Esophagus muscularis mucosa (tissue), 4 donors: ENCODE data around the gene LMAN2. TPM values are rescaled to one million over a fixed set of nuclear protein-coding genes. Genes with fewer than 3 reads are reported as not detected.

ENCODE experiments used
- DNase-seq: peaks from one replicate; pipeline ENCODE4 v3.0.0-alpha.2; 2017; ENCODE audit errors: extremely low spot score
- H3K27ac ChIP-seq, 4 donors: fragments of 200-600 bp; sonication (generic); replicated peaks in 1 of 4; 1 replicate in 3 of 4; 2 replicates in 1 of 4; pipeline ENCODE4 v1.5.1; 2016 to 2019; ENCODE audit warnings: mild to moderate bottlenecking in 1 of 4
- H3K27me3 ChIP-seq, 4 donors: fragments of 200-600 bp; sonication (generic); one replicate each; pipeline versions ENCODE4 v1.5.1 to v1.6.0; 2016 to 2019
- H3K36me3 ChIP-seq, 4 donors: fragments of 200-600 bp; sonication (generic); one replicate each; pipeline ENCODE4 v1.5.1; 2016 to 2019
- H3K4me1 ChIP-seq, 4 donors: fragments of 200-600 bp; sonication (generic); one replicate each; pipeline ENCODE4 v1.5.1; 2016 to 2019
- H3K4me3 ChIP-seq, 4 donors: fragments of 200-600 bp; sonication (generic); 1 replicate in 2 of 4; 2 replicates in 2 of 4; pipeline ENCODE4 v1.5.1; 2016 to 2019; ENCODE audit warnings: mild to moderate bottlenecking in 4 of 4, moderate library complexity in 1 of 4
- H3K9me3 ChIP-seq, 4 donors: fragments of 200-600 bp; sonication (generic); 1 replicate in 3 of 4; 2 replicates in 1 of 4; pipeline ENCODE4 v1.5.1; 2016 to 2019
- CTCF ChIP-seq, 3 experiments: fragments of 200-600 bp in 2 of 3; fragments of 450-650 bp in 1 of 3; sonication (generic) in 2 of 3; IDR thresholded peaks; one replicate each; pipeline ENCODE4 v1.5.1; 2017 to 2019; ENCODE audit warnings: antibody characterized with exemption in 3 of 3, mild to moderate bottlenecking in 2 of 3, moderate library complexity in 1 of 3
- EP300 ChIP-seq: sonication (generic); formaldehyde crosslinking; IDR thresholded peaks from one replicate; pipeline ENCODE4 v1.6.1; 2017; ENCODE audit warnings: antibody characterized with exemption
- POLR2A ChIP-seq: fragments of 450-650 bp; IDR thresholded peaks from one replicate; pipeline ENCODE4 v1.6.1; 2017; ENCODE audit warnings: antibody characterized with exemption, moderate library complexity, mild to moderate bottlenecking, low read depth
- POLR2AphosphoS5 ChIP-seq, 2 donors: sonication (generic); formaldehyde crosslinking; IDR thresholded peaks; one replicate each; pipeline ENCODE4 v1.6.1; 2017; ENCODE audit warnings: antibody characterized with exemption in 2 of 2
- WGBS: methylation state at CpG from one replicate; pipeline ENCODE4 v1.1.5; 2018; 5-methylcytosine and 5-hydroxymethylcytosine counted together
- intact Hi-C: fragments of 100-400 bp; cut with DNase I; formaldehyde crosslinking; loops from one replicate; pipeline ENCODE4 v1.15.1; 2023
- total RNA-seq, 4 donors: library from RNA; depleted of rRNA; stranded (reverse); fragments of >200 nt; gene quantifications; one replicate each; pipeline versions ENCODE4 v1.1.0 to v1.2.1, GENCODE V29; 2016

Gene LMAN2
- total RNA-seq, 4 donors from 2014 or later = 95.1 to 168 (median 128) TPM

- Histone ChIP-seq H3K27ac (no peak overlapping the region), H3K4me3 (no peak overlapping the region), H3K27me3 (no peaks in the 10 kb centered on the region), H3K36me3 (peaks cover 37 to 63% (median 52%) of the 10 kb centered on the region in 4 donors), H3K4me1 (peaks cover 18 to 28% (median 25%) of the 10 kb centered on the region in 4 donors), H3K9me3 (no peaks in the 10 kb centered on the region)
- no peak for DNase-seq
- WGBS = 84% methylated on average over 6 of the region's 9 CpGs
- TF ChIP-seq EP300 = no peak
- TF ChIP-seq POLR2AphosphoS5 (IDR thresholded peaks at IDR 0.05) = no peak
- no peak for TF ChIP-seq CTCF (IDR thresholded peaks at IDR 0.05)
- TF ChIP-seq POLR2A = no peak
- intact Hi-C loops = no loop called here
Measured at GRCh38 chr5:177295924-177296323, 55.5 kb downstream of the LMAN2 start.

- H3K4me3 ChIP-seq = no peak overlapping the region
- no peak for DNase-seq
- peaks cover 44 to 76% (median 63%) of the 10 kb centered on the region in 4 donors for H3K36me3 ChIP-seq
- H3K27ac ChIP-seq = no peak overlapping the region
- intact Hi-C loops = no loop called here
- TF ChIP-seq POLR2A (no peak), CTCF (IDR thresholded peaks at IDR 0.05) (no peak), POLR2AphosphoS5 (IDR thresholded peaks at IDR 0.05) (no peak), EP300 (no peak)
- H3K4me1 ChIP-seq = peaks cover 5 to 17% (median 12%) of the 10 kb centered on the region in 4 donors
- no peaks in the 10 kb centered on the region for H3K27me3 ChIP-seq
- no peaks in the 10 kb centered on the region for H3K9me3 ChIP-seq
- 94% methylated on average over 2 of the region's 3 CpGs for WGBS
Measured at GRCh38 chr5:177294632-177295031, 56.8 kb downstream of the LMAN2 start.

- no peak overlapping the region for H3K4me3 ChIP-seq
- intact Hi-C loops = no loop called here
- no peak for TF ChIP-seq CTCF (IDR thresholded peaks at IDR 0.05)
- no peak for TF ChIP-seq POLR2A
- no peak for TF ChIP-seq EP300
- no peak for TF ChIP-seq POLR2AphosphoS5 (IDR thresholded peaks at IDR 0.05)
- no peak overlapping the region for H3K27ac ChIP-seq
- H3K9me3 ChIP-seq = no peaks in the 10 kb centered on the region
- peaks cover 50 to 82% (median 69%) of the 10 kb centered on the region in 4 donors for H3K36me3 ChIP-seq
- peaks cover 0 to 15% (median 7%) of the 10 kb centered on the region in 4 donors for H3K4me1 ChIP-seq
- no peak for DNase-seq
- no peaks in the 10 kb centered on the region for H3K27me3 ChIP-seq
- WGBS = 92% methylated on average over 9 of the region's 12 CpGs
Measured at GRCh38 chr5:177293819-177294581, 57.5 kb downstream of the LMAN2 start.

GRCh38 chr5:177291735-177292134, 59.7 kb downstream of the LMAN2 start:
- Histone ChIP-seq H3K4me1 (peaks cover 0 to 10% (median 7%) of the 10 kb centered on the region in 4 donors), H3K4me3 (no peak overlapping the region), H3K9me3 (no peaks in the 10 kb centered on the region), H3K36me3 (peaks cover 63 to 100% (median 90%) of the 10 kb centered on the region in 4 donors), H3K27ac (no peak overlapping the region), H3K27me3 (no peaks in the 10 kb centered on the region)
- no peak for TF ChIP-seq CTCF (IDR thresholded peaks at IDR 0.05)
- TF ChIP-seq POLR2A = no peak
- TF ChIP-seq EP300 = no peak
- TF ChIP-seq POLR2AphosphoS5 (IDR thresholded peaks at IDR 0.05) = no peak
- intact Hi-C loops = no loop called here
- DNase-seq = no peak
- WGBS = 97% methylated on average over 7 of the region's 7 CpGs
